GM12875 (cell line): ENCODE data around the gene MEX3B.

Experiments used
- H3K4me3 ChIP-seq: one replicate; pipeline ENCODE4 v1.5.1; 2011; ENCODE audit warnings: low read depth, low read length, control low read depth
- CTCF ChIP-seq: IDR thresholded peaks from 2 replicates; pipeline ENCODE4 v1.5.1; 2011; ENCODE audit warnings: low read depth, mild to moderate bottlenecking, control low read depth, inconsistent platforms, low read length, moderate library complexity, borderline replicate concordance; ENCODE audit not compliant: insufficient read depth

Gene MEX3B

GRCh38 chr15:82051664-82052063 is 5.8 kb upstream of the MEX3B start:
- no peak overlapping the region for H3K4me3 ChIP-seq
- TF ChIP-seq CTCF: no peak

- no peak overlapping the region for H3K4me3 ChIP-seq
- no peak for TF ChIP-seq CTCF
Observed at GRCh38 chr15:82048811-82049210, 3.0 kb upstream of the MEX3B start.

- H3K4me3 ChIP-seq: peak overlapping the region; percentile 49
- TF ChIP-seq CTCF: no peak
Observed at GRCh38 chr15:82047453-82048400, 1.9 kb upstream of the MEX3B start.

- H3K4me3 ChIP-seq: peak overlapping the region; percentile 76
- TF ChIP-seq CTCF: peak; percentile 61
Observed at GRCh38 chr15:82046666-82047452, 1.0 kb upstream of the MEX3B start.

- H3K4me3 ChIP-seq: peak overlapping the region; percentile 47
- no peak for TF ChIP-seq CTCF
Observed at GRCh38 chr15:82045179-82045891, 483 bp downstream of the MEX3B start.

GRCh38 chr15:82044373-82045178 is 1.2 kb downstream of the MEX3B start:
- TF ChIP-seq CTCF: no peak
- H3K4me3 ChIP-seq: peak overlapping the region; percentile 47
